PC-9 (cell line): ENCODE data around the gene AGAP3. TPM values are rescaled to one million over a fixed set of nuclear protein-coding genes. Genes with fewer than 3 reads are reported as not detected.
A peak's percentile ranks its signal among the peaks of the same experiment; 100 is the strongest.

Experiments
- BruUV-seq: library from RNA; stranded (reverse); fragments of 400-500 nt; replicated peaks from 2 replicates; lab custom pipeline; 2021; lab: Mats Ljungman, UMichigan
- CTCF ChIA-PET: fragments of 300-600 bp; sonication (Branson Sonifier 250); formaldehyde crosslinking; loops from one replicate; lab custom pipeline; 2022; ENCODE audit warnings: antibody characterized with exemption; lab: Charles Lee
- POLR2A ChIA-PET: fragments of 300-600 bp; sonication (Branson Sonifier 250); formaldehyde crosslinking; loops from one replicate; lab custom pipeline; 2022; ENCODE audit warnings: antibody characterized with exemption; ENCODE audit not compliant: unreplicated experiment; lab: Charles Lee
- DNase-seq, 2 experiments: peaks; one replicate each; pipeline versions ENCODE4 v3.0.0 to v3.0.0-alpha.2; 2015 to 2022; ENCODE audit warnings: mixed read lengths in 1 of 2
- H2AFZ ChIP-seq: fragments of 200-600 bp; sonication (generic); 2 replicates; pipeline ENCODE4 v1.8.1; 2017; ENCODE audit warnings: antibody characterized with exemption
- H3F3A ChIP-seq: fragments of 200-600 bp; sonication (generic); 2 replicates; pipeline ENCODE4 v1.8.1; 2017; ENCODE audit warnings: antibody characterized with exemption, mild to moderate bottlenecking, low read depth; ENCODE audit not compliant: insufficient read depth
- H3K27ac ChIP-seq: fragments of 200-600 bp; sonication (generic); 2 replicates; pipeline ENCODE4 v1.6.1; 2016; ENCODE audit warnings: mixed run types
- H3K27me3 ChIP-seq: fragments of 200-600 bp; sonication (generic); 2 replicates; pipeline ENCODE4 v1.6.1; 2016; ENCODE audit warnings: low read depth, mixed run types; ENCODE audit not compliant: insufficient read depth
- H3K36me3 ChIP-seq: fragments of 200-600 bp; sonication (generic); 2 replicates; pipeline ENCODE4 v1.6.1; 2016; ENCODE audit warnings: low read depth, mixed run types
- H3K4me1 ChIP-seq: fragments of 200-600 bp; sonication (generic); replicated peaks from 2 replicates; pipeline ENCODE4 v1.6.1; 2016; ENCODE audit warnings: mixed run types; ENCODE audit not compliant: insufficient read depth
- H3K4me2 ChIP-seq: fragments of 200-600 bp; sonication (generic); 2 replicates; pipeline ENCODE4 v1.6.1; 2017; ENCODE audit warnings: mixed run types
- H3K4me3 ChIP-seq: fragments of 200-600 bp; sonication (generic); 2 replicates; pipeline ENCODE4 v1.6.1; 2016; ENCODE audit warnings: mixed run types
- H3K79me2 ChIP-seq: fragments of 200-600 bp; sonication (generic); 2 replicates; pipeline ENCODE4 v1.6.1; 2017; ENCODE audit warnings: low read depth, mixed run types
- H3K9me2 ChIP-seq: fragments of 200-600 bp; sonication (generic); 2 replicates; pipeline ENCODE4 v1.8.1; 2017; ENCODE audit warnings: mild to moderate bottlenecking; ENCODE audit not compliant: insufficient read depth
- H3K9me3 ChIP-seq: fragments of 200-600 bp; sonication (generic); 2 replicates; pipeline ENCODE4 v1.8.1; 2016; ENCODE audit warnings: low read depth; ENCODE audit not compliant: insufficient read depth
- H4K20me1 ChIP-seq: fragments of 200-600 bp; sonication (generic); 2 replicates; pipeline ENCODE4 v1.8.1; 2017; ENCODE audit not compliant: insufficient read depth
- CTCF ChIP-seq: fragments of 200-600 bp; sonication (generic); conservative IDR thresholded peaks from 2 replicates; pipeline ENCODE4 v1.6.1; 2017; ENCODE audit warnings: mixed run types, antibody characterized with exemption, mild to moderate bottlenecking, moderate library complexity
- EZH2 ChIP-seq: fragments of 200-600 bp; sonication (generic); IDR thresholded peaks from 2 replicates; pipeline ENCODE4 v1.8.0; 2017; ENCODE audit warnings: antibody characterized with exemption, low read depth
- intact Hi-C: fragments of 100-400 bp; cut with micrococcal nuclease; formaldehyde crosslinking; loops from one replicate; pipeline ENCODE4 v1.10.0; 2022; ENCODE audit not compliant: unreplicated experiment
- total RNA-seq: library from RNA; stranded (reverse); gene quantifications from 2 replicates; pipeline ENCODE4 v1.2.3, GENCODE V29; 2021

The AGAP3 gene
- total RNA-seq, 1 experiment from 2014 or later, result 103 TPM

GRCh38 chr7:151081170-151082101, 4.8 kb upstream of the AGAP3 start:
- Histone ChIP-seq H3K4me1 (peaks cover 37% of the 10 kb centered on the region), H3K27me3 (no peaks in the 10 kb centered on the region), H3K27ac (peak overlapping the region; percentile 70), H3K9me2 (no peaks in the 10 kb centered on the region), H3K4me2 (peak overlapping the region; percentile 100), H4K20me1 (peaks cover 8% of the 10 kb centered on the region; the same call in 1 of the 2 replicates), H2AFZ (peak overlapping the region; percentile 89), H3K79me2 (peaks cover 38% of the 10 kb centered on the region), H3K9me3 (no peaks in the 10 kb centered on the region), H3K4me3 (peak overlapping the region; percentile 89), H3K36me3 (no peaks in the 10 kb centered on the region), H3F3A (peaks cover 63% of the 10 kb centered on the region)
- ChIA-PET CTCF (interaction anchor here (0.7 kb wide), 1 partner anchor 53 kb away, joined by 3 read pairs; the partner anchor contains the start of gene ABCB8), POLR2A (interaction anchor here (0.6 kb wide), 1 partner anchor 18 kb away, joined by 3 read pairs; no protein-coding TSS in a partner anchor)
- TF ChIP-seq EZH2 (no peak), CTCF (no peak)
- peak in 1 of 2 experiments; percentile 56 for DNase-seq
- no TSS peak for BruUV-seq
- intact Hi-C loops, result loop anchor here (10.0 kb wide), 1 partner anchor 107 kb away; the partner anchor contains the start of gene KCNH2

GRCh38 chr7:151082141-151083070, 3.9 kb upstream of the AGAP3 start:
- Histone ChIP-seq H3K4me1 (peaks cover 37% of the 10 kb centered on the region), H3K79me2 (peaks cover 43% of the 10 kb centered on the region), H3K4me3 (peak overlapping the region; percentile 89), H3F3A (peaks cover 55% of the 10 kb centered on the region; the same call in 1 of the 2 replicates), H3K27me3 (no peaks in the 10 kb centered on the region), H4K20me1 (peaks cover 8% of the 10 kb centered on the region; the same call in 1 of the 2 replicates), H3K36me3 (no peaks in the 10 kb centered on the region), H3K4me2 (peak overlapping the region; percentile 100), H2AFZ (peak overlapping the region; percentile 83), H3K27ac (peak overlapping the region; percentile 70; the same call in 1 of the 2 replicates), H3K9me2 (no peaks in the 10 kb centered on the region), H3K9me3 (no peaks in the 10 kb centered on the region)
- no TSS peak for BruUV-seq
- DNase-seq, result no peak
- TF ChIP-seq EZH2 (no peak), CTCF (no peak)
- ChIA-PET POLR2A (interaction anchor here (0.5 to 0.8 kb wide), 2 partner anchors 54 to 179 kb away, joined by 3 to 13 read pairs; partner anchors contain the start of gene ABCB8), CTCF (interaction anchor here (0.6 to 1.0 kb wide), 3 partner anchors 19 to 1003 kb away, joined by 3 to 5 read pairs (median 4); partner anchors contain the start of gene ABCF2)
- intact Hi-C loops, result loop anchor here (10.0 kb wide), 1 partner anchor 108 kb away; the partner anchor contains the start of gene KCNH2
